CD14-positive monocyte (primary cell): ENCODE measurements around the gene CSK. TPM values are rescaled to one million over a fixed set of nuclear protein-coding genes. Genes with fewer than 3 reads are reported as not detected.

Experiments
- DNase-seq, 3 donors: peaks; one replicate each; pipeline ENCODE4 v3.0.0-alpha.2; 2011 to 2022
- H2AFZ ChIP-seq: 2 replicates; pipeline ENCODE4 v1.6.0; 2012; ENCODE audit warnings: mild to moderate bottlenecking, low read depth, low read length, inconsistent platforms; ENCODE audit not compliant: insufficient read depth, poor library complexity, severe bottlenecking
- H3K27ac ChIP-seq, 2 donors: 1 replicate in 1 of 2; 2 replicates in 1 of 2; pipeline ENCODE4 v1.5.1; 2012 to 2013; ENCODE audit warnings: low read length in 2 of 2, control low read depth in 1 of 2, inconsistent platforms in 1 of 2, low read depth in 1 of 2, mild to moderate bottlenecking in 1 of 2
- H3K27me3 ChIP-seq, 2 donors: one replicate each; pipeline versions ENCODE4 v1.6.0 to v1.6.1; 2011 to 2013; ENCODE audit warnings: low read length in 2 of 2; ENCODE audit not compliant: control insufficient read depth in 2 of 2, insufficient read depth in 2 of 2
- H3K36me3 ChIP-seq, 2 donors: replicated peaks in 1 of 2; 1 replicate in 1 of 2; 2 replicates in 1 of 2; pipeline versions ENCODE4 v1.5.1 to v1.6.1; 2012 to 2013; ENCODE audit warnings: low read length in 2 of 2, control low read depth in 1 of 2, inconsistent platforms in 1 of 2, mild to moderate bottlenecking in 1 of 2; ENCODE audit not compliant: insufficient read depth in 2 of 2, control insufficient read depth in 1 of 2
- H3K4me1 ChIP-seq, 2 donors: 1 replicate in 1 of 2; 2 replicates in 1 of 2; pipeline versions ENCODE4 v1.5.1 to v1.6.1; 2012 to 2013; ENCODE audit warnings: low read length in 2 of 2, control low read depth in 1 of 2, inconsistent platforms in 1 of 2, mild to moderate bottlenecking in 1 of 2, moderate library complexity in 1 of 2; ENCODE audit not compliant: insufficient read depth in 2 of 2, control insufficient read depth in 1 of 2
- H3K4me2 ChIP-seq: replicated peaks from 2 replicates; pipeline ENCODE3; 2012; ENCODE audit warnings: low read length, moderate library complexity, mild to moderate bottlenecking; ENCODE audit not compliant: poor library complexity, severe bottlenecking; ENCODE audit errors: extremely low read depth
- H3K4me3 ChIP-seq, 3 experiments: fragments of 200-600 bp in 1 of 3; sonication (generic) in 1 of 3; replicated peaks in 1 of 3; 1 replicate in 2 of 3; 2 replicates in 1 of 3; pipeline ENCODE4 v1.5.1; 2011 to 2013; ENCODE audit warnings: low read length in 3 of 3, mild to moderate bottlenecking in 3 of 3, control low read depth in 2 of 3, low read depth in 2 of 3, inconsistent platforms in 1 of 3, moderate library complexity in 1 of 3
- H3K79me2 ChIP-seq: 2 replicates; pipeline ENCODE4 v1.6.0; 2012; ENCODE audit warnings: mild to moderate bottlenecking, control low read depth, inconsistent platforms, low read length, moderate library complexity; ENCODE audit not compliant: insufficient read depth
- H3K9ac ChIP-seq: 2 replicates; pipeline ENCODE4 v1.6.0; 2017; ENCODE audit warnings: low read length, mild to moderate bottlenecking; ENCODE audit not compliant: insufficient read depth, poor library complexity, severe bottlenecking
- H3K9me3 ChIP-seq, 2 donors: replicated peaks in 1 of 2; 1 replicate in 1 of 2; 2 replicates in 1 of 2; pipeline versions ENCODE4 v1.5.1 to v1.6.1; 2012 to 2013; ENCODE audit warnings: low read length in 2 of 2, control low read depth in 1 of 2; ENCODE audit not compliant: control insufficient read depth in 1 of 2, insufficient read depth in 1 of 2
- H4K20me1 ChIP-seq: 2 replicates; pipeline ENCODE4 v1.6.0; 2012; ENCODE audit warnings: mild to moderate bottlenecking, low read length, control low read depth, moderate library complexity; ENCODE audit not compliant: insufficient read depth
- H3K27ac Mint-ChIP-seq, 7 donors: one replicate each; pipeline ENCODE4 v1.8.0; 2020; ENCODE audit warnings: mild to moderate bottlenecking in 7 of 7, mixed read lengths in 7 of 7, moderate library complexity in 6 of 7, inconsistent platforms in 2 of 7
- H3K27me3 Mint-ChIP-seq, 3 donors: one replicate each; pipeline ENCODE4 v1.8.0; 2021 to 2022; ENCODE audit warnings: low read depth in 3 of 3, mild to moderate bottlenecking in 3 of 3, mixed read lengths in 3 of 3, moderate library complexity in 3 of 3, inconsistent platforms in 1 of 3
- H3K36me3 Mint-ChIP-seq, 2 donors: one replicate each; pipeline ENCODE4 v1.8.0; 2020; ENCODE audit warnings: mixed read lengths in 2 of 2, inconsistent platforms in 1 of 2, mild to moderate bottlenecking in 1 of 2
- H3K4me1 Mint-ChIP-seq: one replicate; pipeline ENCODE4 v1.8.0; 2020; ENCODE audit warnings: mild to moderate bottlenecking, mixed read lengths
- H3K4me3 Mint-ChIP-seq, 2 donors: one replicate each; pipeline ENCODE4 v1.8.0; 2020; ENCODE audit warnings: mild to moderate bottlenecking in 2 of 2, mixed read lengths in 2 of 2, moderate library complexity in 1 of 2
- H3K9me3 Mint-ChIP-seq, 7 donors: one replicate each; pipeline ENCODE4 v1.8.0; 2020 to 2022; ENCODE audit warnings: mixed read lengths in 7 of 7, mild to moderate bottlenecking in 6 of 7, moderate library complexity in 6 of 7, inconsistent platforms in 2 of 7
- CTCF ChIP-seq: fragments of 200-600 bp; IDR thresholded peaks from one replicate; pipeline ENCODE4 v1.8.0; 2022; ENCODE audit warnings: antibody characterized with exemption, mild to moderate bottlenecking
- WGBS: methylation state at CpG from one replicate; pipeline ENCODE4 v1.1.5; 2013; ENCODE audit warnings: missing lambda C conversion rate; ENCODE audit not compliant: insufficient coverage; 5-methylcytosine and 5-hydroxymethylcytosine counted together
- intact Hi-C, 2 donors: fragments of 100-400 bp; cut with micrococcal nuclease; formaldehyde crosslinking; loops; one replicate each; pipeline versions ENCODE4 v1.15.0 to v1.15.1; 2023
- polyA plus RNA-seq, 3 donors: library from polyadenylated mRNA; depleted of rRNA in 1 of 3; unstranded in 2 of 3; stranded (reverse) in 1 of 3; fragments of 300-500 nt in 2 of 3; fragments of >200 nt in 1 of 3; fragmentation: Illumina TruSeq in 2 of 3; gene quantifications; 1 replicate in 2 of 3; 2 replicates in 1 of 3; pipeline ENCODE4 v1.2.3, GENCODE V29; 2012 to 2021

CSK gene
- polyA plus RNA-seq, 3 donors = 79.0 to 426 (median 106) TPM

- Histone ChIP-seq H3K4me1 (no peaks in the 10 kb centered on the region), H3K27me3 (no peaks in the 10 kb centered on the region), H3K79me2 (no peaks in the 10 kb centered on the region), H4K20me1 (peaks cover 15% of the 10 kb centered on the region), H2AFZ (no peak overlapping the region), H3K9me3 (no peaks in the 10 kb centered on the region), H3K4me3 (no peak overlapping the region), H3K9ac (no peak overlapping the region), H3K27ac (no peak overlapping the region), H3K4me2 (no peak overlapping the region), H3K36me3 (peaks cover 5 to 10% of the 10 kb centered on the region in 2 donors)
- DNase-seq = no peak
- no peak for TF ChIP-seq CTCF
- Mint-ChIP-seq H3K9me3 (no peaks in the 10 kb centered on the region), H3K4me1 (peaks cover 3% of the 10 kb centered on the region), H3K27me3 (peaks cover 3 to 10% (median 4%) of the 10 kb centered on the region in 3 donors), H3K36me3 (peaks cover 6 to 11% of the 10 kb centered on the region in 2 donors), H3K4me3 (no peak overlapping the region), H3K27ac (peak overlapping the region in 1 of 7 donors; percentile 31)
- 74% methylated on average over 3 of the region's 4 CpGs for WGBS
- intact Hi-C loops = loop anchor here (10.0 kb wide), 1 partner anchor 174 kb away; no protein-coding TSS in a partner anchor
These were observed 27.0 kb downstream of the CSK start for GRCh38 chr15:74808840-74809229.

DNA sequence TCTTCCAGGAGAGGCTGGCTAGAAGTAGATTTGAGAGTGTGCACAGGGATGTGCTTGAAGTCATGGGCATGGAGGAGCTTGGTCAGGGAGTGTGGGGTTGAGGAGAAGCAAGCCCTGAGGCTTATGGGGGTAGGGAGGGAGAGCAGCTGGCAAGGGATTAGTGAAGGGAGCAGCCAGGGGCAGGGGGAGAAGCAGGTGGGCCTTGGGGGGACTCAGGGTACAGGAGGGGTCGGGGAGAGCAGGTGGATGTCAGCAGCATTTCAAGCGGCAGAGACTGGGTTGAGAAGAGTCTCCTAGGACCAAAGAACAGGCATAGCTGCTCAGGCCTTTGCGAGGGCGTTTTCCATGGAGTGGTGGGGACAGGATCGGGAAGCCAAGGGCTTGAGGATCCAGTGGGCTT, 27.4 kb downstream of the CSK start:
- Histone ChIP-seq H3K4me1 (no peaks in the 10 kb centered on the region), H3K4me3 (no peak overlapping the region), H4K20me1 (peaks cover 11% of the 10 kb centered on the region), H2AFZ (no peak overlapping the region), H3K27ac (no peak overlapping the region), H3K36me3 (peaks cover 1 to 6% of the 10 kb centered on the region in 2 donors), H3K79me2 (no peaks in the 10 kb centered on the region), H3K9me3 (no peaks in the 10 kb centered on the region), H3K27me3 (no peaks in the 10 kb centered on the region), H3K9ac (no peak overlapping the region), H3K4me2 (no peak overlapping the region)
- H3K27me3 Mint-ChIP-seq = peaks cover 2 to 10% (median 4%) of the 10 kb centered on the region in 3 donors
- peaks cover 2 to 7% of the 10 kb centered on the region in 2 donors for H3K36me3 Mint-ChIP-seq
- H3K4me3 Mint-ChIP-seq = no peak overlapping the region
- 95% methylated on average over 5 of the region's 5 CpGs for WGBS
- intact Hi-C loops = loop anchor here (10.0 kb wide), 1 partner anchor 174 kb away; no protein-coding TSS in a partner anchor
- no peak for TF ChIP-seq CTCF
- DNase-seq = no peak
- no peaks in the 10 kb centered on the region for H3K9me3 Mint-ChIP-seq
- H3K4me1 Mint-ChIP-seq = peaks cover 3% of the 10 kb centered on the region
- peak overlapping the region in 2 of 7 donors; percentile 24 to 68 for H3K27ac Mint-ChIP-seq
